Smooth muscle cell (in vitro differentiated cells): ENCODE measurements around the gene LHFPL5. TPM values are rescaled to one million over a fixed set of nuclear protein-coding genes. Genes with fewer than 3 reads are reported as not detected.

Source experiments
- DNase-seq: peaks from one replicate; lab custom pipeline; 2025; ENCODE audit not compliant: unreplicated experiment; lab: John Stamatoyannopoulos, UW
- H2AFZ ChIP-seq: fragments of 200-600 bp; sonication (generic); 2 replicates; pipeline ENCODE4 v1.6.0; 2016; ENCODE audit warnings: antibody characterized with exemption, low read depth, mild to moderate bottlenecking
- H3F3A ChIP-seq: fragments of 200-600 bp; sonication (generic); 2 replicates; pipeline ENCODE4 v1.6.0; 2017; ENCODE audit warnings: antibody characterized with exemption, low read depth
- H3K27ac ChIP-seq: fragments of 200-600 bp; sonication (generic); 2 replicates; pipeline ENCODE4 v1.5.1; 2016; ENCODE audit warnings: low read depth, mild to moderate bottlenecking
- H3K27me3 ChIP-seq: fragments of 200-600 bp; sonication (generic); 2 replicates; pipeline ENCODE4 v1.6.1; 2016; ENCODE audit warnings: low read depth, mild to moderate bottlenecking
- H3K36me3 ChIP-seq: fragments of 200-600 bp; sonication (generic); 2 replicates; pipeline ENCODE4 v1.5.1; 2016; ENCODE audit warnings: low read depth
- H3K4me1 ChIP-seq: fragments of 200-600 bp; sonication (generic); 2 replicates; pipeline ENCODE4 v1.5.1; 2016; ENCODE audit warnings: low read depth
- H3K4me2 ChIP-seq: fragments of 200-600 bp; sonication (generic); 2 replicates; pipeline ENCODE4 v1.6.0; 2016; ENCODE audit warnings: mild to moderate bottlenecking
- H3K4me3 ChIP-seq: fragments of 200-600 bp; sonication (generic); 2 replicates; pipeline ENCODE4 v1.5.1; 2016; ENCODE audit warnings: mild to moderate bottlenecking
- H3K79me2 ChIP-seq: fragments of 200-600 bp; sonication (generic); 2 replicates; pipeline ENCODE4 v1.6.0; 2016; ENCODE audit warnings: low read depth, mild to moderate bottlenecking
- H3K9ac ChIP-seq: fragments of 200-600 bp; sonication (generic); 2 replicates; pipeline ENCODE4 v1.6.0; 2016; ENCODE audit warnings: low read depth
- H3K9me3 ChIP-seq: fragments of 200-600 bp; sonication (generic); replicated peaks from 2 replicates; pipeline ENCODE4 v1.5.1; 2016; ENCODE audit warnings: low read depth
- H4K20me1 ChIP-seq: fragments of 200-600 bp; sonication (generic); 2 replicates; pipeline ENCODE4 v1.6.0; 2016; ENCODE audit warnings: low read depth
- WGBS: methylation state at CpG from one replicate; pipeline ENCODE4 v1.1.7; 2016; ENCODE audit warnings: low lambda C conversion rate; 5-methylcytosine and 5-hydroxymethylcytosine counted together
- polyA plus RNA-seq: library from polyadenylated mRNA; unstranded; fragments of >200 nt; fragmentation: Nextera tagmentation; extraction: Ambion mirVana; gene quantifications from 2 replicates; pipeline ENCODE4 v1.2.1, GENCODE V29; 2016
- total RNA-seq: library from RNA; depleted of rRNA; stranded (reverse); fragments of >200 nt; gene quantifications from 2 replicates; pipeline ENCODE4 v1.2.3, GENCODE V29; 2014
- TF ChIP-seq, protein P1 (sequence below): fragments of 200-600 bp; sonication (generic); IDR thresholded peaks from 2 replicates; pipeline ENCODE4 v1.5.1; 2017; ENCODE audit warnings: borderline replicate concordance, mild to moderate bottlenecking, antibody characterized with exemption; ENCODE audit not compliant: insufficient read depth, poor library complexity, severe bottlenecking

LHFPL5 gene
- total and polyA plus RNA-seq, 2 experiments from 2014 or later, result not detected

DNA sequence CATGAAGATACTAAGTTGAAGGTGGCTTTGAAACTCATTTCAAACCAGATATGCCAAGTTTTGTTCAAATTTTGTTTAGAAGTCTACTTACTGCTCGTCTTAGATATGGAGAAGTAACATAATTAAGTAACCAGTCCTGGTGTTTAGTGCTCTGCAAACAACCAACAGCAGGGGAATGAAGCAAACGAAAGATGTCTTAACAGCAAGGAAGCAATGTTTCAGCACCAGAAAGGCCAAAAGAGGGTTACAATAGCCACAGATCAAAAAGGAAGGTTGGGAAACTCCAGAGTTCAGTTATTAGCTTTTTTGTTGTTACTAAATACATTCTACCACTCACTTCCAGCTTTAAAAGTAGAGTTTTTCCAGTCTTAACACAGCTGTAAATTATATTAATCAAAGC lies 45.1 kb downstream of the LHFPL5 start:
- H3K36me3 ChIP-seq, result peaks cover 5% of the 10 kb centered on the region
- H3F3A ChIP-seq, result no peaks in the 10 kb centered on the region
- H3K4me1 ChIP-seq, result no peaks in the 10 kb centered on the region
- no peak overlapping the region for H3K9ac ChIP-seq
- no peak for DNase-seq
- peaks cover 4% of the 10 kb centered on the region for H4K20me1 ChIP-seq
- no peaks in the 10 kb centered on the region for H3K79me2 ChIP-seq
- TF ChIP-seq, protein P1, sequence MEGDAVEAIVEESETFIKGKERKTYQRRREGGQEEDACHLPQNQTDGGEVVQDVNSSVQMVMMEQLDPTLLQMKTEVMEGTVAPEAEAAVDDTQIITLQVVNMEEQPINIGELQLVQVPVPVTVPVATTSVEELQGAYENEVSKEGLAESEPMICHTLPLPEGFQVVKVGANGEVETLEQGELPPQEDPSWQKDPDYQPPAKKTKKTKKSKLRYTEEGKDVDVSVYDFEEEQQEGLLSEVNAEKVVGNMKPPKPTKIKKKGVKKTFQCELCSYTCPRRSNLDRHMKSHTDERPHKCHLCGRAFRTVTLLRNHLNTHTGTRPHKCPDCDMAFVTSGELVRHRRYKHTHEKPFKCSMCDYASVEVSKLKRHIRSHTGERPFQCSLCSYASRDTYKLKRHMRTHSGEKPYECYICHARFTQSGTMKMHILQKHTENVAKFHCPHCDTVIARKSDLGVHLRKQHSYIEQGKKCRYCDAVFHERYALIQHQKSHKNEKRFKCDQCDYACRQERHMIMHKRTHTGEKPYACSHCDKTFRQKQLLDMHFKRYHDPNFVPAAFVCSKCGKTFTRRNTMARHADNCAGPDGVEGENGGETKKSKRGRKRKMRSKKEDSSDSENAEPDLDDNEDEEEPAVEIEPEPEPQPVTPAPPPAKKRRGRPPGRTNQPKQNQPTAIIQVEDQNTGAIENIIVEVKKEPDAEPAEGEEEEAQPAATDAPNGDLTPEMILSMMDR, result no peak
- H3K27me3 ChIP-seq, result no peaks in the 10 kb centered on the region
- 93% methylated on average over 2 of the region's 2 CpGs for WGBS
- no peak overlapping the region for H3K4me3 ChIP-seq
- peaks cover 10% of the 10 kb centered on the region for H3K9me3 ChIP-seq
- H3K27ac ChIP-seq, result no peak overlapping the region
- H3K4me2 ChIP-seq, result no peak overlapping the region
- no peak overlapping the region for H2AFZ ChIP-seq

DNA sequence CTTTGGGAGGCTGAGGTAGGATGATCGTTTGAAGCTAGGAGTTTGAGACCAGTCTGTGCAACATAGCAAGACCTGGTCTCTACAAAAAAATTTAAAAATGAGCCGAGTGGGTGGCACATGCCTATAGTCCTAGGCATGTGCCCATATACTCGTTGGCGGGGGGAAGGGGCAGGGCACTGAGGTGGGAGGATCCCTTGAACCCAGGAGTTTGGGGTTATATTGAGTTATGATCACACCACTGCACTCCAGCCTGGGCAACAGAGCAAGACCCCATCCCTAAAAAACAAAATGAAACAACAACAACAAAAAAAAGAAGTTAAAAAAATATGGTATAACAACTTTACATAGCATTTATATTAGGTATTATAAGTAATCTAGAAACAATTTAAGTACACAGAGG lies 47.8 kb downstream of the LHFPL5 start:
- Histone ChIP-seq H3K27me3 (no peaks in the 10 kb centered on the region), H3K36me3 (peaks cover 22% of the 10 kb centered on the region), H3K9me3 (peaks cover 10% of the 10 kb centered on the region), H3K27ac (no peak overlapping the region), H3K4me2 (no peak overlapping the region), H3F3A (no peaks in the 10 kb centered on the region), H3K79me2 (no peaks in the 10 kb centered on the region), H3K4me1 (no peaks in the 10 kb centered on the region), H3K4me3 (no peak overlapping the region), H4K20me1 (no peaks in the 10 kb centered on the region), H3K9ac (no peak overlapping the region), H2AFZ (no peak overlapping the region)
- 93% methylated on average over 4 of the region's 4 CpGs for WGBS
- DNase-seq, result no peak
- TF ChIP-seq, protein P1, result no peak

DNA sequence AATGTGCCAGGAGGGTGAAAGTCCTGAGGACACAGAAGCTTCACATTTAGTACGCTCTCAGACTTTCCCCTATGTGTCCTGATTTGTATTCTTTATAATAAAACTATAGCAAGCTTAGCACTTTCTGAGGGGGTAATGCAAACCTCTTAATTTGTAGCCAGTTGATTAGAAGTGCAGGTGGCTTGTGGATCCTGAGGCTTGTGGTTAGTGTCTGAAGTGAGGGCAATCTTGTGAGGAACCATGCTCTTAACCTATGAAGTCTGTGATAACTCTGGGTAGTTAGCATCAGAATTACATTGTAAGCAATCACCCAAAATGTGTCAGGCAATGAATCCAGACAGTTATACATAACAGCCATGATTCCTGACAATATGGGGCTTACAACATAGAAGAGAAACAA lies 51.1 kb downstream of the LHFPL5 start:
- TF ChIP-seq, protein P1, result no peak
- Histone ChIP-seq H3K9ac (no peak overlapping the region), H3F3A (no peaks in the 10 kb centered on the region), H3K4me2 (no peak overlapping the region), H2AFZ (no peak overlapping the region), H3K4me1 (no peaks in the 10 kb centered on the region), H4K20me1 (no peaks in the 10 kb centered on the region), H3K4me3 (no peak overlapping the region), H3K79me2 (no peaks in the 10 kb centered on the region), H3K9me3 (no peaks in the 10 kb centered on the region), H3K27ac (no peak overlapping the region), H3K27me3 (no peaks in the 10 kb centered on the region), H3K36me3 (peaks cover 23% of the 10 kb centered on the region)
- no peak for DNase-seq
- WGBS, result 100% methylated on average over 1 of the region's 1 CpG

DNA sequence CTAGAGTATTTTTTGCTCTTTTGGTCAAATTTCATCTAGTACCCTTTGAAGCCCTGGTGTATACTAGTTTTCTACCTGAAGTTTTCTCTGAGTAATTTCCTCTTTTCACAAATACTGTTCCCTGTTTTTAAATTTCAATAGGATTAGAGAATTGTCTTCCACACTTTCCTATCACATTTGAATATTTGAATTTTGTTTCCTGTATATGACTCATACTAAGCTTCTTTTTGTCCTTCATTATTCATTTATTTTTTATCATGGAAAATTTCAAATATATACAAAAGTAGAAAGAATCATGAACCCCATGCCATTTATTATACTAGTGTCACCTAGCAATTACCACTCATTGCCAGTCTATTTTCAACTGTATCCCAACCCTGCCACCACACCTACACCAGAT lies 52.7 kb downstream of the LHFPL5 start:
- Histone ChIP-seq H3K4me3 (no peak overlapping the region), H3K79me2 (no peaks in the 10 kb centered on the region), H4K20me1 (peaks cover 3% of the 10 kb centered on the region), H2AFZ (no peak overlapping the region), H3K36me3 (peaks cover 23% of the 10 kb centered on the region), H3K9ac (no peak overlapping the region), H3K4me1 (no peaks in the 10 kb centered on the region), H3K9me3 (no peaks in the 10 kb centered on the region), H3K4me2 (no peak overlapping the region), H3F3A (no peaks in the 10 kb centered on the region), H3K27me3 (no peaks in the 10 kb centered on the region), H3K27ac (no peak overlapping the region)
- no peak for DNase-seq
- TF ChIP-seq, protein P1, result no peak
